HCEC 1CT (cell line): ENCODE results near the gene RIMKLB.
"Not testable (repeated sequence)": the region's sequence is repeated elsewhere in the genome, so short reads cannot be mapped to it uniquely, and the experiment has no call there.

Source experiments
- DNase-seq: peaks from one replicate; pipeline ENCODE4 v3.0.0-alpha.2; 2017

The RIMKLB gene

GRCh38 chr12:8696442-8697090 lies 1.2 kb upstream of the RIMKLB start:
- no peak for DNase-seq

GRCh38 chr12:8697120-8697475 lies 693 bp upstream of the RIMKLB start:
- peak; percentile 12 for DNase-seq

GRCh38 chr12:8698132-8698851 lies 501 bp downstream of the RIMKLB start:
- DNase-seq: no peak

GRCh38 chr12:8698879-8699278 lies 1.1 kb downstream of the RIMKLB start:
- peak; percentile 34 for DNase-seq

GRCh38 chr12:8699714-8700113 lies 1.9 kb downstream of the RIMKLB start:
- DNase-seq: no peak

- DNase-seq: no peak
Observed at GRCh38 chr12:8701046-8701660, 3.4 kb downstream of the RIMKLB start.

- no peak for DNase-seq
Observed at GRCh38 chr12:8702159-8702558, 4.4 kb downstream of the RIMKLB start.

GRCh38 chr12:8709124-8709830 lies 11.5 kb downstream of the RIMKLB start:
- no peak for DNase-seq

- no peak for DNase-seq
Observed at GRCh38 chr12:8712572-8712971, 14.8 kb downstream of the RIMKLB start.

GRCh38 chr12:8722286-8722800 lies 24.6 kb downstream of the RIMKLB start:
- no peak for DNase-seq

- DNase-seq: no peak
Observed at GRCh38 chr12:8734873-8735381, 37.1 kb downstream of the RIMKLB start.

- DNase-seq: peak; percentile 19
Observed at GRCh38 chr12:8742501-8742900, 44.7 kb downstream of the RIMKLB start.

- not testable (repeated sequence) for DNase-seq
Observed at GRCh38 chr12:8743121-8743520, 45.3 kb downstream of the RIMKLB start.

- not testable (repeated sequence) for DNase-seq
Observed at GRCh38 chr12:8745631-8746030, 47.8 kb downstream of the RIMKLB start.

- no peak for DNase-seq
Observed at GRCh38 chr12:8746046-8746445, 48.3 kb downstream of the RIMKLB start.

- not testable (repeated sequence) for DNase-seq
Observed at GRCh38 chr12:8760076-8760475, 62.3 kb downstream of the RIMKLB start.

- DNase-seq: not testable (repeated sequence)
Observed at GRCh38 chr12:8762701-8763100, 64.9 kb downstream of the RIMKLB start.

GRCh38 chr12:8766121-8766520 lies 68.3 kb downstream of the RIMKLB start:
- DNase-seq: not testable (repeated sequence)

GRCh38 chr12:8770499-8770898 lies 72.7 kb downstream of the RIMKLB start:
- DNase-seq: no peak

GRCh38 chr12:8771072-8771471 lies 73.3 kb downstream of the RIMKLB start:
- DNase-seq: no peak

GRCh38 chr12:8773461-8773860 lies 75.7 kb downstream of the RIMKLB start:
- no peak for DNase-seq

GRCh38 chr12:8779281-8779680 lies 81.5 kb downstream of the RIMKLB start:
- DNase-seq: no peak

GRCh38 chr12:8779862-8780261 lies 82.1 kb downstream of the RIMKLB start:
- no peak for DNase-seq
